H9 (cell line): ENCODE data around the gene TRAFD1. TPM values are rescaled to one million over a fixed set of nuclear protein-coding genes. Genes with fewer than 3 reads are reported as not detected.
A peak's percentile ranks its signal among the peaks of the same experiment; 100 is the strongest.

Experiments
- DNase-seq: peaks from one replicate; pipeline ENCODE4 v3.0.0-alpha.2; 2017
- H2AFZ ChIP-seq: one replicate; pipeline ENCODE4 v1.6.1; 2013; ENCODE audit warnings: mild to moderate bottlenecking, low read length, control low read depth, moderate library complexity
- H2AK5ac ChIP-seq: 2 replicates; pipeline ENCODE4 v1.6.1; 2013; ENCODE audit warnings: low read length, control low read depth, mixed read lengths; ENCODE audit not compliant: insufficient read length
- H2BK120ac ChIP-seq: one replicate; pipeline ENCODE4 v1.6.1; 2013; ENCODE audit warnings: low read depth, mild to moderate bottlenecking, low read length, control low read depth, inconsistent platforms; ENCODE audit not compliant: poor library complexity, severe bottlenecking
- H2BK12ac ChIP-seq: 2 replicates; pipeline ENCODE4 v1.6.1; 2013; ENCODE audit warnings: low read length, control low read depth, mixed read lengths, low read depth; ENCODE audit not compliant: insufficient read length
- H2BK15ac ChIP-seq: 2 replicates; pipeline ENCODE4 v1.6.1; 2013; ENCODE audit warnings: low read depth, low read length, control low read depth
- H2BK20ac ChIP-seq: one replicate; pipeline ENCODE4 v1.6.1; 2013; ENCODE audit warnings: low read depth, mild to moderate bottlenecking, low read length, control low read depth, inconsistent platforms; ENCODE audit not compliant: poor library complexity, severe bottlenecking
- H2BK5ac ChIP-seq: 2 replicates; pipeline ENCODE4 v1.6.1; 2013; ENCODE audit warnings: low read length, control low read depth, mixed read lengths; ENCODE audit not compliant: insufficient read length
- H3K14ac ChIP-seq: 2 replicates; pipeline ENCODE4 v1.6.1; 2013; ENCODE audit warnings: low read length, control low read depth; ENCODE audit not compliant: insufficient read depth
- H3K18ac ChIP-seq: 2 replicates; pipeline ENCODE4 v1.6.1; 2013; ENCODE audit warnings: low read depth, mild to moderate bottlenecking, mixed read lengths, low read length, control low read depth; ENCODE audit not compliant: insufficient read length
- H3K23ac ChIP-seq: 2 replicates; pipeline ENCODE4 v1.6.1; 2013; ENCODE audit warnings: low read length, control low read depth, mixed read lengths, low read depth; ENCODE audit not compliant: insufficient read length
- H3K23me2 ChIP-seq: 2 replicates; pipeline ENCODE4 v1.6.1; 2013; ENCODE audit warnings: low read depth, mild to moderate bottlenecking, mixed read lengths, low read length, control low read depth; ENCODE audit not compliant: insufficient read length, poor library complexity, severe bottlenecking
- H3K27ac ChIP-seq: 2 replicates; pipeline ENCODE4 v1.5.1; 2013; ENCODE audit warnings: low read length, control low read depth, mixed read lengths, low read depth; ENCODE audit not compliant: insufficient read length
- H3K27me3 ChIP-seq: 2 replicates; pipeline ENCODE4 v1.6.1; 2013; ENCODE audit warnings: low read length, control low read depth, inconsistent platforms; ENCODE audit not compliant: insufficient read depth
- H3K4ac ChIP-seq: 2 replicates; pipeline ENCODE4 v1.6.1; 2013; ENCODE audit warnings: low read depth, mild to moderate bottlenecking, control low read depth, inconsistent platforms, low read length, moderate library complexity
- H3K4me1 ChIP-seq: 2 replicates; pipeline ENCODE4 v1.6.1; 2013; ENCODE audit warnings: low read length, control low read depth, inconsistent platforms; ENCODE audit not compliant: insufficient read depth
- H3K4me2 ChIP-seq: 2 replicates; pipeline ENCODE4 v1.6.1; 2013; ENCODE audit warnings: low read length, control low read depth, mixed read lengths; ENCODE audit not compliant: insufficient read length, insufficient read depth
- H3K56ac ChIP-seq: 2 replicates; pipeline ENCODE4 v1.6.1; 2013; ENCODE audit warnings: low read depth, mild to moderate bottlenecking, mixed read lengths, low read length, control low read depth; ENCODE audit not compliant: insufficient read length
- H3K79me1 ChIP-seq: 2 replicates; pipeline ENCODE4 v1.6.1; 2013; ENCODE audit warnings: low read depth, mild to moderate bottlenecking, moderate library complexity, low read length, control low read depth, inconsistent platforms; ENCODE audit not compliant: insufficient read depth, poor library complexity, severe bottlenecking
- H3K79me2 ChIP-seq: 2 replicates; pipeline ENCODE4 v1.6.1; 2013; ENCODE audit warnings: low read length, control low read depth, inconsistent platforms; ENCODE audit not compliant: insufficient read depth
- H3K9ac ChIP-seq: 2 replicates; pipeline ENCODE4 v1.6.1; 2013; ENCODE audit warnings: low read length, control low read depth, mixed read lengths; ENCODE audit not compliant: insufficient read length; ENCODE audit errors: extremely low read depth
- H3K9me3 ChIP-seq: one replicate; pipeline ENCODE4 v1.6.1; 2013; ENCODE audit warnings: low read depth, low read length, inconsistent platforms; ENCODE audit not compliant: control insufficient read depth
- H3T11ph ChIP-seq: one replicate; pipeline ENCODE4 v1.6.1; 2013; ENCODE audit warnings: mild to moderate bottlenecking, low read length, control low read depth, inconsistent platforms
- H4K20me1 ChIP-seq: one replicate; pipeline ENCODE4 v1.6.1; 2013; ENCODE audit not compliant: control insufficient read depth, insufficient read length, insufficient read depth
- H4K5ac ChIP-seq: 2 replicates; pipeline ENCODE4 v1.6.1; 2013; ENCODE audit warnings: low read depth, mild to moderate bottlenecking, mixed read lengths, low read length, control low read depth; ENCODE audit not compliant: insufficient read length
- H4K8ac ChIP-seq: replicated peaks from 2 replicates; pipeline ENCODE4 v1.6.1; 2013; ENCODE audit warnings: low read length, control low read depth, mixed read lengths, low read depth; ENCODE audit not compliant: insufficient read length
- H4K91ac ChIP-seq: 2 replicates; pipeline ENCODE4 v1.6.1; 2013; ENCODE audit warnings: low read depth, mild to moderate bottlenecking, moderate library complexity, mixed read lengths, low read length, control low read depth; ENCODE audit not compliant: insufficient read length
- H3K27ac Mint-ChIP-seq, 3 experiments: 2 replicates in 2 of 3; 3 replicates in 1 of 3; pipeline ENCODE4 v1.8.0; 2020 to 2021; ENCODE audit warnings: mixed read lengths in 3 of 3, mild to moderate bottlenecking in 1 of 3, moderate library complexity in 1 of 3
- H3K27me3 Mint-ChIP-seq: 2 replicates; pipeline ENCODE4 v1.8.0; 2021; ENCODE audit warnings: low read depth, mild to moderate bottlenecking, moderate library complexity, mixed read lengths
- H3K36me3 Mint-ChIP-seq, 3 experiments: 2 replicates in 2 of 3; 3 replicates in 1 of 3; pipeline ENCODE4 v1.8.0; 2020 to 2021; ENCODE audit warnings: low read depth in 3 of 3, mixed read lengths in 3 of 3; ENCODE audit not compliant: insufficient read depth in 1 of 3
- H3K4me1 Mint-ChIP-seq, 2 experiments: 2 replicates each; pipeline ENCODE4 v1.8.0; 2020; ENCODE audit warnings: mixed read lengths in 2 of 2
- H3K4me3 Mint-ChIP-seq, 2 experiments: 2 replicates in 1 of 2; 3 replicates in 1 of 2; pipeline ENCODE4 v1.8.0; 2020 to 2021; ENCODE audit warnings: mild to moderate bottlenecking in 2 of 2, mixed read lengths in 2 of 2, moderate library complexity in 1 of 2
- H3K9me3 Mint-ChIP-seq, 2 experiments: 2 replicates in 1 of 2; 3 replicates in 1 of 2; pipeline ENCODE4 v1.8.0; 2020; ENCODE audit warnings: mild to moderate bottlenecking in 2 of 2, mixed read lengths in 2 of 2, moderate library complexity in 1 of 2
- WGBS: extraction: QIAGEN DNeasy Blood & Tissue Kit; methylation state at CpG from one replicate; pipeline ENCODE4 v1.1.7; 2013; ENCODE audit warnings: missing lambda C conversion rate, low lambda C conversion rate, mixed read lengths; ENCODE audit not compliant: insufficient read length; ENCODE audit errors: extremely low coverage; 5-methylcytosine and 5-hydroxymethylcytosine counted together
- total RNA-seq: library from RNA; stranded (reverse); gene quantifications from 2 replicates; pipeline ENCODE4 v1.2.1, GENCODE V29; 2021
- TF ChIP-seq, protein P1 (sequence below): fragments of 200-600 bp; sonication (generic); conservative IDR thresholded peaks from 3 replicates; pipeline ENCODE4 v1.8.0; 2021; ENCODE audit warnings: antibody characterized with exemption, mild to moderate bottlenecking

TRAFD1 gene
- total RNA-seq, 1 experiment from 2014 or later, result 32.0 TPM

DNA sequence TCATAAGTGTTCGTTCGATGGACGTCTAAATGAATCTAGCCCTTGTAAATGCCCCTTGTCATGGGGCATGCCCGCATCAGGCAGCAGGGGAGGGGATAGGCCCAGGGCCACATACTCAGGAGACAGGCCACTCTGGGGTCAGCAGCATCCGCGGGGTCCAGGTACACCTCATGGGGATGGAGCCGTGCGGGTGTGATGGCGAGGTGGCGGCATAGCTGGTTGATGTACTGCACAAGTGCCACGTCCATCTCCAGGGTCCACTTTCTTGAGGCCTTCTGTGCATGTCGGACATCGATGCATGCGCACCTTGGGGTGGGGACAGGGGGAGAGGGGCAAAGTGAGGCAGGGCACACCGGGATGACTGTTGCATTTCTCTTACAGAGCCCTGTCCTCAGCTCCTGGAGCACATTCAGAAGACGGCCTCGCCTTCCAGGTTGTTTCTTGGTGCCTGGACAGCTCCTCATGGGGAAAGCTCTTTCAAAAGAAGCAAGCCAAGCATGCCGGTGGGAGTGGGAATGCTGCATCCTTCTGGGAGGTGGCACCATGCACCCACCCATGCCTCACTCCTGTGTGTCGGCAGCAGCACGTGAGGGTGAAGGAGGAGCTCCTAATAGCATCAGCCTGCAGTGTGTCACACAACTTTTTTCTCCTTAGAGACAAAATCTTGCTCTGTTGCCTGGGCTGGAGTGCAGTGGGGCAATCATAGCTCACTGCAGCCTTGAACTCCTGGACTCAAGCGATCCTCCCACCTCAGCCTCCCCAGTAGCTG lies 47.4 kb downstream of the TRAFD1 start:
- Histone ChIP-seq H4K91ac (no peak overlapping the region), H4K5ac (no peak overlapping the region), H4K8ac (no peak overlapping the region), H3K4me1 (no peaks in the 10 kb centered on the region), H2BK12ac (no peak overlapping the region), H3K14ac (no peak overlapping the region), H4K20me1 (no peaks in the 10 kb centered on the region), H3K27ac (no peak overlapping the region), H3K4ac (no peak overlapping the region), H3K23me2 (no peaks in the 10 kb centered on the region), H3K27me3 (no peaks in the 10 kb centered on the region), H2BK20ac (no peak overlapping the region), H3K56ac (no peak overlapping the region), H2BK5ac (no peak overlapping the region), H2AK5ac (no peak overlapping the region), H2BK120ac (no peak overlapping the region), H3K79me2 (no peaks in the 10 kb centered on the region), H2AFZ (no peak overlapping the region), H3K9ac (no peak overlapping the region), H3T11ph (no peak overlapping the region), H3K9me3 (no peaks in the 10 kb centered on the region), H3K23ac (no peak overlapping the region), H3K4me2 (no peak overlapping the region), H3K79me1 (no peaks in the 10 kb centered on the region), H3K18ac (no peak overlapping the region), H2BK15ac (no peak overlapping the region)
- DNase-seq, result no peak
- no peaks in the 10 kb centered on the region; the same call in 1 of the 2 replicates for H3K27me3 Mint-ChIP-seq
- no peak overlapping the region; a peak in 1 of 5 replicates for H3K4me3 Mint-ChIP-seq
- H3K4me1 Mint-ChIP-seq, result 0 out of 4 replicates have a peak, but pooled peaks cover 3 to 5% of the 10 kb centered on the region in 2 experiments
- H3K36me3 Mint-ChIP-seq, result peaks cover 17 to 51% (median 28%) of the 10 kb centered on the region in 3 experiments
- WGBS, result no CpG with 5 or more reads among the region's 21 CpGs
- TF ChIP-seq, protein P1, sequence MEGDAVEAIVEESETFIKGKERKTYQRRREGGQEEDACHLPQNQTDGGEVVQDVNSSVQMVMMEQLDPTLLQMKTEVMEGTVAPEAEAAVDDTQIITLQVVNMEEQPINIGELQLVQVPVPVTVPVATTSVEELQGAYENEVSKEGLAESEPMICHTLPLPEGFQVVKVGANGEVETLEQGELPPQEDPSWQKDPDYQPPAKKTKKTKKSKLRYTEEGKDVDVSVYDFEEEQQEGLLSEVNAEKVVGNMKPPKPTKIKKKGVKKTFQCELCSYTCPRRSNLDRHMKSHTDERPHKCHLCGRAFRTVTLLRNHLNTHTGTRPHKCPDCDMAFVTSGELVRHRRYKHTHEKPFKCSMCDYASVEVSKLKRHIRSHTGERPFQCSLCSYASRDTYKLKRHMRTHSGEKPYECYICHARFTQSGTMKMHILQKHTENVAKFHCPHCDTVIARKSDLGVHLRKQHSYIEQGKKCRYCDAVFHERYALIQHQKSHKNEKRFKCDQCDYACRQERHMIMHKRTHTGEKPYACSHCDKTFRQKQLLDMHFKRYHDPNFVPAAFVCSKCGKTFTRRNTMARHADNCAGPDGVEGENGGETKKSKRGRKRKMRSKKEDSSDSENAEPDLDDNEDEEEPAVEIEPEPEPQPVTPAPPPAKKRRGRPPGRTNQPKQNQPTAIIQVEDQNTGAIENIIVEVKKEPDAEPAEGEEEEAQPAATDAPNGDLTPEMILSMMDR, result no peak
- H3K27ac Mint-ChIP-seq, result peak overlapping the region in 2 of 3 experiments; percentile 6 to 56; a peak in 3 of 7 replicates
- H3K9me3 Mint-ChIP-seq, result no peaks in the 10 kb centered on the region
